Ramos (cell line): ENCODE data around the gene TXLNG.

ENCODE experiments used
- in situ Hi-C: fragments of 300-500 bp; cut with MboI; formaldehyde crosslinking; loops from one replicate; pipeline ENCODE4 v1.14.3; 2022; ENCODE audit warnings: low sequenced_read_pairs; ENCODE audit not compliant: unreplicated experiment

TXLNG gene

GRCh38 chrX:16870095-16870861 lies 84.0 kb downstream of the TXLNG start, which contains the start of gene RBBP7:
Gene RBBP7, minus strand, starts transcription at chrX:16870362. Its CDS starts 309 bp downstream, at chrX:16870053.
- in situ Hi-C loops = no loop called here

- in situ Hi-C loops = no loop called here
Measured at GRCh38 chrX:16870862-16871815, 84.9 kb downstream of the TXLNG start.

GRCh38 chrX:16873106-16873505 lies 86.8 kb downstream of the TXLNG start:
- in situ Hi-C loops = no loop called here

GRCh38 chrX:16874458-16875095 lies 88.3 kb downstream of the TXLNG start:
- in situ Hi-C loops = loop anchor here (25.0 kb wide), 1 partner anchor 163 kb away; no protein-coding TSS in a partner anchor

GRCh38 chrX:16876696-16877095 lies 90.4 kb downstream of the TXLNG start:
- in situ Hi-C loops = loop anchor here (25.0 kb wide), 1 partner anchor 161 kb away; no protein-coding TSS in a partner anchor

GRCh38 chrX:16882169-16882568 lies 95.9 kb downstream of the TXLNG start:
- in situ Hi-C loops = loop anchor here (25.0 kb wide), 1 partner anchor 155 kb away; no protein-coding TSS in a partner anchor

GRCh38 chrX:16882702-16883486 lies 96.6 kb downstream of the TXLNG start:
- in situ Hi-C loops = loop anchor here (25.0 kb wide), 1 partner anchor 154 kb away; no protein-coding TSS in a partner anchor

- in situ Hi-C loops = loop anchor here (25.0 kb wide), 1 partner anchor 154 kb away; no protein-coding TSS in a partner anchor
Measured at GRCh38 chrX:16883487-16883804, 97.2 kb downstream of the TXLNG start.

GRCh38 chrX:16885628-16886027 lies 99.4 kb downstream of the TXLNG start:
- in situ Hi-C loops = loop anchor here (25.0 kb wide), 1 partner anchor 152 kb away; no protein-coding TSS in a partner anchor

- in situ Hi-C loops = loop anchor here (25.0 kb wide), 1 partner anchor 145 kb away; no protein-coding TSS in a partner anchor
Measured at GRCh38 chrX:16892504-16893362, 106.5 kb downstream of the TXLNG start.
